Astrocyte (in vitro differentiated cells and primary cell): ENCODE data around the gene ITGB1BP2. TPM values are rescaled to one million over a fixed set of nuclear protein-coding genes. Genes with fewer than 3 reads are reported as not detected.
"Not testable (repeated sequence)": the region's sequence is repeated elsewhere in the genome, so short reads cannot be mapped to it uniquely, and the experiment has no call there.

Experiments
- DNase-seq: peaks from one replicate; pipeline ENCODE4 v3.0.0-alpha.2; 2010; ENCODE audit warnings: low read depth
- FAIRE-seq: peaks from 2 replicates; lab custom pipeline; 2011; peaks lifted over from hg19 to GRCh38; lab: Jason Lieb, UNC
- H2AFZ ChIP-seq: 2 replicates; pipeline ENCODE4 v1.6.0; 2012; ENCODE audit warnings: low read depth, low read length, inconsistent platforms
- H3K27ac ChIP-seq: 2 replicates; pipeline ENCODE4 v1.5.1; 2011; ENCODE audit warnings: low read depth, low read length, inconsistent platforms
- H3K27me3 ChIP-seq: 2 replicates; pipeline ENCODE4 v1.6.0; 2011; ENCODE audit warnings: low read length, inconsistent platforms; ENCODE audit not compliant: insufficient read depth
- H3K36me3 ChIP-seq: 2 replicates; pipeline ENCODE4 v1.5.1; 2011; ENCODE audit warnings: low read length, inconsistent platforms; ENCODE audit not compliant: insufficient read depth
- H3K4me1 ChIP-seq: 2 replicates; pipeline ENCODE4 v1.5.1; 2011; ENCODE audit warnings: low read length, inconsistent platforms; ENCODE audit not compliant: insufficient read depth
- H3K4me2 ChIP-seq: 2 replicates; pipeline ENCODE4 v1.6.0; 2012; ENCODE audit warnings: low read length, inconsistent platforms
- H3K4me3 ChIP-seq: 2 replicates; pipeline ENCODE4 v1.5.1; 2011; ENCODE audit warnings: low read depth, mild to moderate bottlenecking, low read length, inconsistent platforms; ENCODE audit not compliant: insufficient read depth
- H3K79me2 ChIP-seq: 2 replicates; pipeline ENCODE4 v1.6.0; 2012; ENCODE audit warnings: mild to moderate bottlenecking, low read length, inconsistent platforms; ENCODE audit not compliant: insufficient read depth
- H3K9ac ChIP-seq: 2 replicates; pipeline ENCODE4 v1.6.0; 2012; ENCODE audit warnings: mild to moderate bottlenecking, low read length, inconsistent platforms
- H3K9me3 ChIP-seq: 2 replicates; pipeline ENCODE4 v1.5.1; 2012; ENCODE audit warnings: low read depth, mild to moderate bottlenecking, low read length, inconsistent platforms; ENCODE audit not compliant: insufficient read depth
- H4K20me1 ChIP-seq: 2 replicates; pipeline ENCODE4 v1.6.0; 2012; ENCODE audit warnings: low read length, inconsistent platforms; ENCODE audit not compliant: insufficient read depth
- H3K27ac Mint-ChIP-seq: one replicate; pipeline ENCODE4 v1.8.0; 2021; ENCODE audit warnings: mild to moderate bottlenecking, mixed read lengths; ENCODE audit not compliant: unreplicated experiment
- H3K27me3 Mint-ChIP-seq: one replicate; pipeline ENCODE4 v1.8.0; 2021; ENCODE audit warnings: low read depth, mixed read lengths; ENCODE audit not compliant: unreplicated experiment
- H3K36me3 Mint-ChIP-seq: one replicate; pipeline ENCODE4 v1.8.0; 2021; ENCODE audit warnings: low read depth, mixed read lengths; ENCODE audit not compliant: unreplicated experiment
- H3K4me1 Mint-ChIP-seq: one replicate; pipeline ENCODE4 v1.8.0; 2021; ENCODE audit warnings: low read depth, mixed read lengths; ENCODE audit not compliant: unreplicated experiment
- H3K4me3 Mint-ChIP-seq: one replicate; pipeline ENCODE4 v1.8.0; 2021; ENCODE audit warnings: mild to moderate bottlenecking, moderate library complexity, mixed read lengths; ENCODE audit not compliant: unreplicated experiment
- H3K9me3 Mint-ChIP-seq: one replicate; pipeline ENCODE4 v1.8.0; 2021; ENCODE audit warnings: mild to moderate bottlenecking, mixed read lengths; ENCODE audit not compliant: unreplicated experiment
- CTCF ChIP-seq: IDR thresholded peaks from 2 replicates; pipeline ENCODE4 v1.5.1; 2011; ENCODE audit warnings: low read depth, mild to moderate bottlenecking, inconsistent platforms, low read length, moderate library complexity; ENCODE audit not compliant: insufficient read depth
- EZH2 ChIP-seq: IDR thresholded peaks from 2 replicates; pipeline ENCODE4 v1.6.1; 2012; ENCODE audit warnings: mild to moderate bottlenecking, low read length, inconsistent platforms; ENCODE audit not compliant: insufficient read depth
- total RNA-seq: library from RNA; stranded (reverse); gene quantifications from 2 replicates; pipeline ENCODE4 v1.2.1, GENCODE V29; 2021

Gene ITGB1BP2
- total RNA-seq, 1 donor from 2014 or later = 3.2 TPM

GRCh38 chrX:71256051-71256450, 45.5 kb upstream of the ITGB1BP2 start:
- TF ChIP-seq EZH2 = no peak
- TF ChIP-seq CTCF = no peak
- no peaks in the 10 kb centered on the region for H3K36me3 Mint-ChIP-seq
- Histone ChIP-seq H3K4me1 (peaks cover 10% of the 10 kb centered on the region), H4K20me1 (no peaks in the 10 kb centered on the region), H2AFZ (no peak overlapping the region), H3K9ac (no peak overlapping the region), H3K4me2 (no peak overlapping the region), H3K27ac (no peak overlapping the region), H3K36me3 (no peaks in the 10 kb centered on the region), H3K79me2 (peaks cover 11% of the 10 kb centered on the region), H3K9me3 (no peaks in the 10 kb centered on the region), H3K27me3 (no peaks in the 10 kb centered on the region), H3K4me3 (no peak overlapping the region)
- H3K4me3 Mint-ChIP-seq = peak overlapping the region; percentile 92
- no peaks in the 10 kb centered on the region for H3K9me3 Mint-ChIP-seq
- FAIRE-seq = peak; percentile 41
- H3K4me1 Mint-ChIP-seq = peaks cover 4% of the 10 kb centered on the region
- no peak overlapping the region for H3K27ac Mint-ChIP-seq
- no peaks in the 10 kb centered on the region for H3K27me3 Mint-ChIP-seq
- DNase-seq = peak; percentile 6

GRCh38 chrX:71256856-71257255, 44.7 kb upstream of the ITGB1BP2 start:
- Histone ChIP-seq H3K9ac (no peak overlapping the region), H3K4me2 (no peak overlapping the region), H4K20me1 (no peaks in the 10 kb centered on the region), H3K27me3 (no peaks in the 10 kb centered on the region), H3K27ac (no peak overlapping the region), H3K4me1 (peaks cover 9% of the 10 kb centered on the region), H3K36me3 (no peaks in the 10 kb centered on the region), H3K4me3 (no peak overlapping the region), H2AFZ (no peak overlapping the region), H3K79me2 (peaks cover 11% of the 10 kb centered on the region), H3K9me3 (no peaks in the 10 kb centered on the region)
- H3K36me3 Mint-ChIP-seq = no peaks in the 10 kb centered on the region
- DNase-seq = no peak
- no peak for FAIRE-seq
- TF ChIP-seq EZH2 (no peak), CTCF (no peak)
- H3K9me3 Mint-ChIP-seq = no peaks in the 10 kb centered on the region
- no peak overlapping the region for H3K4me3 Mint-ChIP-seq
- no peaks in the 10 kb centered on the region for H3K27me3 Mint-ChIP-seq
- no peak overlapping the region for H3K27ac Mint-ChIP-seq
- peaks cover 4% of the 10 kb centered on the region for H3K4me1 Mint-ChIP-seq

GRCh38 chrX:71268624-71269023, 32.9 kb upstream of the ITGB1BP2 start:
- H3K36me3 ChIP-seq, H2AFZ ChIP-seq, H3K27me3 Mint-ChIP-seq, H3K79me2 ChIP-seq, H3K4me1 ChIP-seq, H4K20me1 ChIP-seq, H3K9ac ChIP-seq, H3K4me3 ChIP-seq, H3K9me3 ChIP-seq, H3K4me2 ChIP-seq, H3K27ac ChIP-seq, H3K27me3 ChIP-seq, DNase-seq, H3K36me3 Mint-ChIP-seq, H3K4me3 Mint-ChIP-seq, FAIRE-seq, H3K27ac Mint-ChIP-seq, H3K9me3 Mint-ChIP-seq, H3K4me1 Mint-ChIP-seq: not testable (repeated sequence)
